NCI-H748 (cell line): ENCODE measurements around the gene CFD.
A peak's percentile ranks its signal among the peaks of the same experiment; 100 is the strongest.
"Not testable (repeated sequence)": the region's sequence is repeated elsewhere in the genome, so short reads cannot be mapped to it uniquely, and the experiment has no call there.

ENCODE experiments used
- DNase-seq: peaks from one replicate; lab custom pipeline; 2025; ENCODE audit not compliant: unreplicated experiment; lab: John Stamatoyannopoulos, UW

The CFD gene

DNA sequence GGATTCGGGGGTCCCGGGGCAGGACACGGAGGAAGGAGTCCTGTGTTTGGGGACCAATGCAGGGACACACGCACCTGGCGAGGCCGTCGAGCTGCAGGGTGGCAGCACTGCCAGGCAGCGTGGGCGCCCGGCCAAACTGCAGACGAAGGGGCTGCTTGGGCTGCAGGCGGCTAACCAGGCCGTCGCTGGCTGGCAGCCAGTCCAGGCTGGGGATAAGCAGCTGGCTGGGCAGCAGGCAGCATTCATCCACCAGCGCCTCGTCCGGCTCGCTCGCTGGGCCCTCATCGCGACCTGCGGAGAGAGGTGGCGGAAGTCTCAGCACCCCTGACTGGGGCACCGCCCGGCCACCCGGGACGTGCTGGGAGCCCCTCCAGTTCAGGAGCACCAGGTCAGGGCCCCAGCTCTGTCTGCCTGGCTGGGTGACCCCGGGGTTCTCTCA, 11.5 kb downstream of the CFD start:
- no peak for DNase-seq

DNA sequence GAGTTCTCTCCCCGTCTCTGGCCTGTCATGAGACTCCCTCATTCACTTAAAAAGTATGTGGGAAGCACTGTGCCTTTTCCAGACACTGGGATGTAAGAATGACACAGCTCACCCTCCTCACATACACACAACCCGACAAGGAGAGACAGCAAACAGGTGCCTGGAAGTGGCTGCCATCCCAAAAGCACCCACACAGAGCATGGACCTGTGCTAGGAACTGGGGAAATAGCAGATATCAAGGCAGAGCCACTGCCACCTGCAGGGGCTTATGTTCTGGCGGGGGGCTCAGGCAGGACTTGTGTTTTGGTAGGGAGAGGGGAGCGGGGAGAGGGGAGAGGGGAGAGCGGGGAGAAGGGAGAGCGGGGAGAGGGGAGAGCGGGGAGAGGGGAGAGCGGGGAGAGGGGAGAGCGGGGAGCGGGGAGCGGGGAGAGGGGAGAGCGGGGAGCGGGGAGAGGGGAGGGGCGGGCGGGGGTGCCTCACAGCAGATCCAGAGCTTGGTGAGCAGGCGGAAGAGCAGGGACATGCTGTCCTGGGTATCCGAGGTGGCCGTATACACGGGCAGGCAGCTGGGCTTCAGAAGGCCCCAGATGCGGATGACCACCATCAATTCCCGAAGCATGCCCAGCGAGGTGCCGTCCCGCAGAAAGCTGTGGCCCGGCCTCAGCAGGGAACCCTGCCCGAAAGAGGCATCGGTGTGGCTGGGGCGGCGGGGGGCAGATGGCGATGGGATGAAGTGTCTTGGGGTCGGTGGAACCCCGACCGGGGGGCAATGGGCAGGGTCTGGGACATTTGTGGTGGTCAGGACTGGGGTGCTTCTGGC, 12.2 kb downstream of the CFD start:
- no peak for DNase-seq

DNA sequence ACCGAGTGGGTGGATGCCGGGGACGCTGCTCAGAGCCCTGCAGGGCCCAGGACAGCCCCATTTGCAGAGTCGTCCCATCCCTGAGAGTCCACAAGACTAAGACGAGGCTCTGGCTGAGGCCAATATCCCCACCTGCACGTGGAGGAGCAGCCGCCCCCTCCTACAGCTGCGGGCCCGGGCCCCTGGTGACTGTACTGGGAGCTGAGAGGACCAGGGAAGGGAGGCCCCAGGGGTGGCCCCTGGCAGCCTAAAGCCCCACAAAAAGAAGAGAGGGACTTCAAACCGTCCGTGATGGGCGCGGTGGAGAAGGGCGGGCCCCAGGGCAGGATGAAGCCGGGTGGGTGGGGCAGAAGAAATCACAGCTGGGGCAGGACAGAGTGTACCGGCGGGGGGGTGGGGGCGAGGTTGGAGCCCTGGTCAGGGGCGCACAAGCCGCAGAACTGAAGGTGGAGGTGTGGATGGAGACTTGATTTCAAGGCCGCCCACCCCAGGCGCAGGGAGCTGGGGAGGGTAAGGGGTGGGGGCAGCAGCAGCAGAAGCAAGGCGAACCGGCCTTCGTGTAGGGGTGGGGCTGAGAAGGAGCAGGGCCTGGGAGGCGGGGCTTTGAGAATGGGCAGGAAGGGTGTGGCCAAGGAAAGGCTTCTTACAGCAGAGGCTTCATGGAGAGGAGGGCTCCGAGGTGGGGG, 12.9 kb downstream of the CFD start:
- DNase-seq: peak; percentile 32

DNA sequence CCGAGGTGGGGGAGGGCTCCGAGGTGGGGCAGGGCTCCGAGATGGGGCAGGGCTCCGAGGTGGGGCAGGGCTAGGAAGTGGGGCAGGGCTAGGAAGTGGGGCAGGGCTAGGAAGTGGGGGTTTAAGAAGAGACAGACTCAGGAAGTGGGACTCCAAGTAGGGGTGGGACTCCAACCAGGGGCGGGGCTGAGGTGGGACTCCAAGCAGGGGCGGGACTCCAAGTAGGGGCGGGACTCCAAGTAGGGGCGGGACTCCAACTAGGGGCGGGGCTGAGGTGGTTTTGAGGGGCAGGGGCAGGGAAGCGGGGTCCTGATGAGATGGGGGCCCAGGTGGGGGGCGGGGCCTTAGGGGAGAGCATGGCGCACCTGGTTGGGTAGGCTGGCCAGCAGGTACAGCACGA, 13.6 kb downstream of the CFD start:
- DNase-seq: no peak

- DNase-seq: no peak
Measured at GRCh38 chr19:873561-874041, 14.1 kb downstream of the CFD start.

DNA sequence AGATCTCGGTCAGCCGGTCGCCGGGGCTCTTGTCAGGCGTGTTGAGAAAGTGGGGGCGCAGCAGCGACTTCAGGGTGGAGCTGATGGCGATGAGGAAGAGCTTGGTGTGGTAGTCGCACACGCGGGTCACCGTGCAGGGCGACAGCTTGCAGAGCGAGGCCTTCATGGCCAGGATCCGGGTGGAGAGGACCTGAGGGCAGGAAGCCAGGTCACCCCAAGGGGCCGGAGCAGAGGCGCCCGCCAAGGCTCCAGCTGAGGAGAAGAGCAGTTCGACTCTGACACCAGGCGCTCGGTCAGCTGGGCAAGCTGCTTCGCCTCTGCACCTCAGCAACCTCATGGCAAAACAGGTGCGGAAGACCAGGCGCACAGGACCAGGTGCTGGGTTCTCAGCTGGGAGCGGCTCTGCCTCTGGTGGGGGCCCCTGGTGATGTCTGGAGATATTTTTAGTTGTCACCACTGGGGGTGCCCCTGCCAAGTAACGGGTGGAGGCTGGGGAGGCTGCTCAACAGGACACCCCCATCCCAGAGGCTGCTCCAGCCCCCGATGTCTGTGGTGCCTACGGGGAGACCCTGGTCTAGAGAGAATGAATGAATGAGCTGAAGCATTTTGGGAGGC, 15.9 kb downstream of the CFD start:
- no peak for DNase-seq

DNA sequence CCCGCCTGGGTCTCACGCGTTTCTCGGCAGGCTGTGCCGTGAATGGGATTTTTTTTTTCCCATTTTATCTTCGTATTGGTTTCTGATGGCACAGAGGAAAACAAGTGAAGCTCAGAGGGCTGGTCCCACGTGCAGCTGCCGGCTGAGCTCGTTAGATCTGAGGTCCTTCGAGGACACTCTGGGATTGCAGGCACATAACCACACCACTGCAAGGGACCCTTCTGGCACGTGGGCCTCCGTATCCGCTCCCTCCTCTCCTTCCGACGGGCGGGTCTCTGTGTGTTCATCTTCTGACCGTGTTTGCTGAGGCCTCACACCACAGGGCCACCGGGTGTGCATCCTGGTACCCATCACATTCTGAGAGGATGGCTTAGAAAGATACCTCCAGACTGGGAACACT, 16.6 kb downstream of the CFD start:
- DNase-seq: no peak

DNA sequence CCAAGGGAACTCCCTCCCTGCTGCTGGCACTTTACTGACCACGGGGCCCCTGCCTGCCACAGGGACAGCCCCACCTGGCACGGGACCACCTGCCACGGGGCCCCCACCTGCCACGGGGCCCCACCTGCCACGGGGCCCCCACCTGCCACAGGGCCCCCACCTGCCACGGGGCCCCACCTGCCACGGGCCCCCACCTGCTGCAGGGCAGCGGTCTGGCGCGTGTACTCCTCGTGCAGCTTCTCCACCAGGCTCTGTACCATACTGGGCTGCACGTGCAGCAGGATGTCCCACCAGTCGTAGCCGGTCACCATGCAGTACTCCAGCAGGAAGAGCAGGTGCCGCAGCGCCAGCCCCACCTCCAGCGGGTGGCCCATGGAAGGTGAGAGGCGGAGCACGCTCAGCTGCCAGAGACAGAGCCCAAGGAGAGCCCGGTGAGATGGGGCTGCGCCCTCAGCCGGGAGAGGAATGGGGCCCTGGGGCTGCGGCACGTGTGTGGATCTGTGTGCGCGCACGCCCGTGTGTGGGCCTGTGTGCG, 17.4 kb downstream of the CFD start:
- no peak for DNase-seq

GRCh38 chr19:877992-878660, 18.7 kb downstream of the CFD start:
- DNase-seq: not testable (repeated sequence)

DNA sequence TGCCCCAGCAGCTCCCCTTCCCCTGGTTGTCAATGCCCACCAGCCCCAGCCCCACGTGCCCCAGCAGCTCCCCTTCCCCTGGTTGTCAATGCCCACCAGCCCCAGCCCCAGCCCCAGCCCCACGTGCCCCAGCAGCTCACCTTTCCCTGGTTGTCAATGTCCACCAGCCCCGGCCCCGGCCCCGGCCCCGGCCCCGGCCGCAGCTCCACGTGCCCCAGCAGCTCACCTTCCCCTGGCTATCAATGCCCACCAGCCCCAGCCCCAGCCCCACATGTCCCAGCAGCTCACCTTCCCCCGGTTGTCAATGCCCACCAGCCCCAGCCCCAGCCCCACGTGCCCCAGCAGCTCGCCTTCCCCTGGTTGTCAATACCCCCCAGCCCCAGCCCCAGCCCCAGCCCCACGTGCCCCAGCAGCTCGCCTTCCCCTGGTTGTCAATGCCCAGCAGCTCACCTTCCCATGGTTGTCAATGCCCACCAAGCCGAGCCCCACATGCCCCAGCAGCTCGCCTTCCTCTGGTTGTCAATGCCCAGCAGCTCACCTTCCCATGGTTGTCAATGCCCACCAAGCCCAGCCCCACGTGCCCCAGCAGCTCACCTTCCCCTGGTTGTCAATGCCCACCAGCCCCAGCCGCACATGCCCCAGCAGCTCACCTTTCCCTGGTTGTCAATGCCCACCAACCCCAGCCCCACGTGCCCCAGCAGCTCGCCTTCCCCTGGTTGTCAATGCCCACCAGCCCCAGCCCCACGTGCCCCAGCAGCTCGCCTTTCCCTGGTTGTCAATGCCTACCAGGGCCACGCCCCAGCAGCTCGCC, 19.5 kb downstream of the CFD start:
- DNase-seq: not testable (repeated sequence)

- no peak for DNase-seq
Measured at GRCh38 chr19:879711-880438, 20.4 kb downstream of the CFD start.

- DNase-seq: no peak
Measured at GRCh38 chr19:881385-882071, 22.1 kb downstream of the CFD start.

- no peak for DNase-seq
Measured at GRCh38 chr19:882871-883497, 23.5 kb downstream of the CFD start.

DNA sequence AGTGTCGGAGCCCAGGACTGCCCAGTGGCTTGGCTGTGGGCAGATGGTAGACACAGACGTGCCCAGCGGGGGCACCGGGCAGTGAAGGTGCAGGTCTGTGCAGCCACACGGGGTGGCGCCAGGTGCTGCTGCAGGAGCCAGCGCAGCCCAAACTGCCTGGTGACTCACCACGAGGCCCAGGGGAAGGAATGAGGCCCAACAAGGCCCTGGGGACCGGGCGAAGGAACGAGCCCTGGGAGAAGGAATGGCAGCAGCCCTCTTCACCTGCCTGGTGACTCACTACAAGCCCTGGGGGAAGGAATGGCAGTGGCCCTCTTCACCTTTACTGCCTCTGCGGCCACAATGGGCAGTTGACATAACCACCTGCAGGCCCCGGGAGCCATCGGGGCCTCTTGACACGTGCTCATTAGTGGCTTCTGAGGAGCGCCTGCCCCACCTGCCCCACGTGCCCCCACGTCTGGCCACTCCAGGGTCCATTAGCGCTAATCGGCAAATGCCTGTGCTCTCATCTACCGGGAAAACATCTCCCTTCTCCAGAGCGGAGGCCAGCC, 24.3 kb downstream of the CFD start:
- DNase-seq: no peak

- DNase-seq: no peak
Measured at GRCh38 chr19:884420-885211, 25.2 kb downstream of the CFD start.

DNA sequence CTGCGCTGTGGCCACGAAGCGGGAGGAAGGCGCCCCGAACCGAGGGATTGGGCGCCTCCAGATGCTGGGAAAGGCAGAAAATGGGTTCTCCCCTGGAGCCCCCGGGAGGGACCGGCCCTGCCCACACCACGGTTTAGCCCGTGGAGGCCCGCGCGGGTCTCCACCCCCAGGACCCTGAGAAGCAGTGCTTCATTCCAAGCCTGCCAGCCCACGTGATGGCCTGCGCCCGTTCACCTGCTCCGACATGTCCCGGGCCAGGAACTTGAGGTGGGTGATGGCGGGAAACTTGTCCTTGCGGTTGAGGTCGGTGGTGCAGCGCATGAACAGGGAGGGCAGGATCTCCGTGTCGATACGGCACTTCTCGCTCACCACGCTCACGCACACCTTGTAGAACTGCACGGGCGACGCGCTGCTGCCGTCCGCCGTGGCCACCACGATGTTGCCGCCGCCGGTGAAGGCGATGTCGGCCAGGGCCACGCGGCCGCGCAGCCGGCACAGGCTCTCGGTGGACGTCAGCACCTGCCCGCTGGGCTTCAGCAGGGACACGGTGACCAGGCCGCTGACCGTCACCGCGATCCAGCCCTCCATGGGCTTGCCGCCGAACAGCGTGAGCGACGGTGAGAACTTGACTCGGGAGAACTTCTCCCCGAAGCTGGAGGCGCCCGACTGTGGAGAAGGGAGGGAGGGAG, 26.2 kb downstream of the CFD start:
- DNase-seq: no peak

DNA sequence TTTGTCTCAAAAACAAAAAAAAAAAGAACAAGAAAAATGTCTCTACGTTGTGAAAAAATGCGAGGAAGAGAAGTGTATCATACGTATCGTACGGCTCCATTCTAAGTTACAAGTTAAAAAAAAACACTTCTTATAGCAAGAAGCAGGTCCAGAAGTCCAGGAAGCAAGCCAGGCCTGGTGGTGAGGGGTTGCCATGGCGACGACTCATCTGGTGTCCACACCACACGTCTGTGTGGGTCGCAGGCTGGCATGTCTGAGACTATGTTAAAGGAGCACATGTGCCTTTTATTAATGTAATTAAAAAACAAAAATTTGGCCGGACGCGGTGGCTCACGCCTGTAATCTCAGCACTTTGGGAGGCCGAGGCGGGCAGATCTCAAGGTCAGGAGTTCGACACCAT, 27.6 kb downstream of the CFD start:
- DNase-seq: peak; percentile 5
